GM13976 (cell line): ENCODE results near the gene PARK7.

ENCODE experiments used
- DNase-seq: peaks from one replicate; pipeline ENCODE4 v3.0.0; 2012; ENCODE audit warnings: low spot score
- in situ Hi-C: fragments of 300-500 bp; cut with MboI; formaldehyde crosslinking; loops from one replicate; pipeline ENCODE4 v1.12.0; 2022; ENCODE audit warnings: low sequenced_read_pairs, mixed read lengths, inconsistent platforms; ENCODE audit not compliant: unreplicated experiment
- TF ChIP-seq, protein P1 (sequence below): IDR thresholded peaks from 2 replicates; pipeline ENCODE4 v1.5.1; 2012; ENCODE audit warnings: borderline replicate concordance, mild to moderate bottlenecking; ENCODE audit not compliant: insufficient read depth; ENCODE audit errors: extremely low read depth, missing control alignments, control extremely low read depth

PARK7 gene

DNA sequence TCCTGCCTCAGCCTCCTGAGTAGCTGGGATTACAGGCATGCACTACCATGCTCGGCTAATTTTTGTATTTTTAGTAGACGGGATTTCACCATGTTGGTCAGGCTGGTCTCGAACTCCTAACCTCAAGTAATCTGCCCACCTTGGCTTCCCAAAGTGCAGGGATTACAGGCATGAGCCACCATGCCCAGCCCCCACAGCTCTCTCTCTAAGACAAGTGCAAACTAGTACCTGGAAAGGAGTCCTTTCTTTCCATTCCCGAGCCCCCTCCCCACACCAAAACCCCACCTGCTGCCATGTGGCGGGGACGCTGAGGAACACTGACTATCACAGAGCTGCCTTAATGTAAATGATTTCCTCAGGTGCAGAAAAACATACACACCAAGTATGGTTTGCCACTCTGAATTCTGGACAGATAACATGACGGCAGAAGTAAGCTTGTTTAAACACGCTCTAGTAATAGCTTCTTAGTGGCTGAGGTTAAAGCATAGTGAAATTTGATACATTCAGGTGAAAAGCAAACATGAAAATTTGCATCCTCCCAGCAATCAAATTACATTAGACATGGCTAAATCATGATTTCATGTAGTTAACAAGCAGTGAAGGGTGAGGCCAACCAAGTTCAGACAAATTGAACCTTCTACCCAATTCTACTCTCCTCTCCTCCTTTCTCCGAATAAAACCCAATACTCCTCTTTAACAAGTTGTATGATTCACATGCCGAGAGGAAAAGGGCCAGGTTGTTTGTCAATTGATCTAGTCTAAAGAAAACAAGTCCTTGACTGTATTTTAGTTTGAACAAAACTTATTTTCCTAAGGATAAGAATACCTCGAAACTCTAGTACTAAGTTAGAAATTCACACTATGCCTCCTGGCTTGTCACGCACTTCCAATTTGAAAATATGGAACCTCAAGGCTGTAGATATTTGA lies 44.8 kb downstream of the PARK7 start:
- no peak for DNase-seq
- in situ Hi-C loops: no loop called here
- TF ChIP-seq, protein P1, sequence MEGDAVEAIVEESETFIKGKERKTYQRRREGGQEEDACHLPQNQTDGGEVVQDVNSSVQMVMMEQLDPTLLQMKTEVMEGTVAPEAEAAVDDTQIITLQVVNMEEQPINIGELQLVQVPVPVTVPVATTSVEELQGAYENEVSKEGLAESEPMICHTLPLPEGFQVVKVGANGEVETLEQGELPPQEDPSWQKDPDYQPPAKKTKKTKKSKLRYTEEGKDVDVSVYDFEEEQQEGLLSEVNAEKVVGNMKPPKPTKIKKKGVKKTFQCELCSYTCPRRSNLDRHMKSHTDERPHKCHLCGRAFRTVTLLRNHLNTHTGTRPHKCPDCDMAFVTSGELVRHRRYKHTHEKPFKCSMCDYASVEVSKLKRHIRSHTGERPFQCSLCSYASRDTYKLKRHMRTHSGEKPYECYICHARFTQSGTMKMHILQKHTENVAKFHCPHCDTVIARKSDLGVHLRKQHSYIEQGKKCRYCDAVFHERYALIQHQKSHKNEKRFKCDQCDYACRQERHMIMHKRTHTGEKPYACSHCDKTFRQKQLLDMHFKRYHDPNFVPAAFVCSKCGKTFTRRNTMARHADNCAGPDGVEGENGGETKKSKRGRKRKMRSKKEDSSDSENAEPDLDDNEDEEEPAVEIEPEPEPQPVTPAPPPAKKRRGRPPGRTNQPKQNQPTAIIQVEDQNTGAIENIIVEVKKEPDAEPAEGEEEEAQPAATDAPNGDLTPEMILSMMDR: no peak

DNA sequence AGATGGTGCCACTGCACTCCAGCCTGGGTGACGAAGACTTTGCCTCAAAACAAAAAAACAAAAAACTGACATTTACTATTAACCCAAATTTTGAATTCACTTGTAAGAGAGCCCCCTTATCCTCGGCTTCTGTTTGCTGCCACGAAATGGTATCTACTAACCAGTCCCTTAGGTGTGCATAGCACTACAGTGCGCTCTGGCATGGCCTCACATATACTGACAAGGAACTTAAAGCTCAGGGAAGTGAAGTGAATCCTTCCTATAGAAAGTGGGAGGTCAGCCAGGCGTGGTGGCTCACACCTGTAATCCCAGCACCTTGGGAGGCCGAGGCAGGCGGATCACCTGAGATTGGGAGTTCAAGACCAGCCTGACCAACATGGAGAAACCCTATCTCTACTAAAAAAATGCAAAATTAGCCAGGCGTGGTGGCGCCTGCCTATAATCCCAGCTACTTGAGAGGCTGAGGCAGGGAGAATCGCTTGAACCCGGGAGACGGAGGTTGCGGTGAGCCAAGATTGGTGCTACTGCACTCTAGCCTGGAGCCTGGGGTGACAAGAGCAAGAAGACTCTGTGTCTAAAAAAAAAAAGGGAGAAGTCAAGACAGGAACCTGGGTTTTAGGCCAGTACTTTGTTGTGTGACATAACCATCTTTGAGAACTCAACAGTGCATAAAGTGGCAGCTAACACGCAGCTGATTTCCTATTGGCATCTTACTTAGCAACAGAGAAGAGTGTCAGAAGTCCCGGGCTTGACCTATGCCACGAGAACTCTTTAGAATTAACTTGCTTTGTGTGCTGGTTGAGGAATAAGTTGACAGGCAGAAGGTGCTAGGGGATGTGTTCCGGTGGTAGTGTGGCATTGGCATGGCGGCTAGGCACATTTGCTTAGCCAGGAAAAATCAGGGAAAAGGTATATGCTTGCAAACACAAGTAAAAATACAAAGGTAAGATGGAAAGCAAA lies 47.8 kb downstream of the PARK7 start:
- in situ Hi-C loops: no loop called here
- TF ChIP-seq, protein P1: no peak
- no peak for DNase-seq

DNA sequence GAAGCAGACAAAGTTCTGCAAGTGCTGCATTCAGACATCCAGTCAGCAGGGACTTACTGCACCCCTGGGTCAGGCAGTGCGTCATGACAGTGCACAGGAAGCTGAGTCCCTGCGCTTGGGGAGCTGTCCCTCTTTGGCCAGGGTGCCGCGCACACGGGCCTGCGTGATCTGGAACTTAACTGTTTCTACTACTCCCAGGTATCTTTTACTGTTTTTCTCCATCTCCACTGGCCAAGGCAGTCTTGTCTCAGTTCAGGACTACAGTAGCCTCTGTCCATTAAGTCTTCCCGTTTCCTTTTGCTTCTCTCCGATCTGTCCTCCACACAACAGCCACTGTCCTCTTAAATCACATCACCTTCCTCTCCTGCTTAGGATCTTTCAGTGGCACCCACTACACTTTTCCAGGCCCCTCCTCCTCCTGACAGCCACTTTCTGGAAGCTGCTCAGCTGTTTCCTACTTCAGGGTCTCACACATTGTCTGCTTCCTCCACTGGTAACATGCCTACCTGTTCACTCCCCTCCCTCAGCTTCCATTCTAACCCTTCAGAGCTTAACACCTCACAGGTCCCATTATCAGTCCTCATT lies 48.7 kb downstream of the PARK7 start:
- TF ChIP-seq, protein P1: no peak
- in situ Hi-C loops: no loop called here
- DNase-seq: no peak

DNA sequence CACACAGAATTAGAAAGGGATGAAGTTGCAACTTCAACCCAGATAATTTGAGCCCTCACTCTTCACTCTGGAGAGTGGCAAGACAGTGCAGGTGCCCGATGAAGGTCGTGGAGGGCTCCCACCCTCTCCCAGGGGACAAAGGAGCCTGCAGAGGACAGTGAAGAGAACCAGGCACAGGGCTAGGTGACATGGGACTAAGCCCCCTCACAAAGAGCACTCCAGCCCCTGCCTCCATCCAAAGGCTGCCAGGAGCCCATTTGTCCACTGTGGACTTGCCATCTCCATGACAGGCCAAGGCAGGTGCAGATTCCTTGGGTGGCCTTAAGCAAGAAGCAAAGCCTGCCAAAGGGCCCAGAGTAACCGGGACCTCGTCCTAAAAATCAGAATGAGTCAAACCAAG lies 49.5 kb downstream of the PARK7 start:
- TF ChIP-seq, protein P1: no peak
- no peak for DNase-seq
- in situ Hi-C loops: no loop called here

DNA sequence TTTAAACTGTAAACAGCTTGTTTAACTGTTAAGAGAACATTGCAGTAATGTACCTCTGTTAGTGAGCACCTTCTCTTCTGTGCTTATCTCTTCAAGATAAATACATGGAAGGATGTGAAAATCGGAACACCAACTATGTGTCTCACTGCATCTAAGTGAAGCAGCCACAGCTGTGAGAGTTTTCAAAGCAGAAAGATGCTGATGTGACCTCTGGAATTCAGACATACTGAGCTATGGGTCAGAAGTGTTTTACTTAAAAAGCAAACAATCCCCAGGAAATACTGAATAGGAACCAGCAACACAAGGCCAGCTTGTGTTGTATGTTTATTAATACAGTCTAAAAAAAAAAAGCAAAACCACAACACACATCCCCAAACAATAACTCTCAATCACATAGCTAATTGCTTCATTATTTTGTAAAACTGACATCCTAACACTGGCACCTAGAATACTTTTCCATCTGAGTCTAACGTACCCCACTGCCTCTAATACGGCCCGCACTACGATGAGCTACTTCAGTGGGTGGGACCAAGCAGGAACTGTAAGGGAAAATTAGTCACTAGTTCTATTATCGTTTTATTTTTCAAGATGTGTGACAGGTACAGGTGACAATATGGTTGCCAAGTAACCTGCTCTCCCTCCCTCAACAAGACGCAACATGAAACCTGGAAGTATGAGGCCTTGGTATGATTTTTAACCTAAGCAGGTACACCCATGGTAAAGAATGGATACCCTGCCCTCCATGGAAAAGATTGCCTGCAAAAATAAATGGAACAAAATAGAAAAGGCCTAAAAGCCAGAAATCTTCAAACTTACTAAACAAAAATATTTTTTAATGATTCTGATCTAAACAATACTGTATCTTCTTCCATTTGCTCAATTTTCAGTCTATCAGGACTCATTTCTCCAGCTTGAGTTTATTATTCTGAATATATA lies 50.7 kb downstream of the PARK7 start:
- TF ChIP-seq, protein P1: no peak
- in situ Hi-C loops: no loop called here
- no peak for DNase-seq
